Esophagus (tissue), 2 donors: ENCODE results near the gene REEP6. TPM values are rescaled to one million over a fixed set of nuclear protein-coding genes. Genes with fewer than 3 reads are reported as not detected.
A peak's percentile ranks its signal among the peaks of the same experiment; 100 is the strongest.

Experiments
- H3K27ac ChIP-seq, 2 donors: one replicate each; pipeline ENCODE4 v1.5.1; 2013; ENCODE audit warnings: low read depth in 2 of 2, mild to moderate bottlenecking in 2 of 2, inconsistent platforms in 1 of 2, low read length in 1 of 2, moderate library complexity in 1 of 2
- H3K27me3 ChIP-seq, 2 donors: one replicate each; pipeline ENCODE4 v1.6.1; 2013; ENCODE audit warnings: low read length in 2 of 2, control low read depth in 1 of 2, mild to moderate bottlenecking in 1 of 2; ENCODE audit not compliant: insufficient read depth in 2 of 2, control insufficient read depth in 1 of 2
- H3K36me3 ChIP-seq, 2 donors: one replicate each; pipeline ENCODE4 v1.6.1; 2013; ENCODE audit warnings: low read length in 1 of 2; ENCODE audit not compliant: control insufficient read depth in 2 of 2, insufficient read depth in 2 of 2
- H3K4me1 ChIP-seq, 2 donors: one replicate each; pipeline ENCODE4 v1.6.1; 2013; ENCODE audit warnings: low read length in 1 of 2; ENCODE audit not compliant: control insufficient read depth in 2 of 2, insufficient read depth in 2 of 2
- H3K4me3 ChIP-seq, 2 donors: one replicate each; pipeline ENCODE4 v1.5.1; 2013; ENCODE audit warnings: low read length in 2 of 2, mild to moderate bottlenecking in 2 of 2, low read depth in 1 of 2, moderate library complexity in 1 of 2
- H3K9me3 ChIP-seq, 2 donors: one replicate each; pipeline ENCODE4 v1.6.1; 2013; ENCODE audit warnings: mild to moderate bottlenecking in 2 of 2, low read depth in 1 of 2, low read length in 1 of 2, moderate library complexity in 1 of 2; ENCODE audit not compliant: control insufficient read depth in 2 of 2, insufficient read depth in 1 of 2
- WGBS, 2 donors: extraction: QIAGEN DNeasy Blood & Tissue Kit; methylation state at CpG; one replicate each; pipeline ENCODE4 v1.1.7; 2013; 5-methylcytosine and 5-hydroxymethylcytosine counted together
- polyA plus RNA-seq, 2 donors: library from polyadenylated mRNA; stranded (reverse); fragments of 200-250 nt; gene quantifications; one replicate each; pipeline ENCODE4 v1.2.3, GENCODE V29; 2013
- donor health status: healthy with polysubstance abuse.
- donor health status: Bipolar disorder and iron deficiency.

The REEP6 gene
- polyA plus RNA-seq, 2 donors, result 10.1 to 14.4 TPM

DNA sequence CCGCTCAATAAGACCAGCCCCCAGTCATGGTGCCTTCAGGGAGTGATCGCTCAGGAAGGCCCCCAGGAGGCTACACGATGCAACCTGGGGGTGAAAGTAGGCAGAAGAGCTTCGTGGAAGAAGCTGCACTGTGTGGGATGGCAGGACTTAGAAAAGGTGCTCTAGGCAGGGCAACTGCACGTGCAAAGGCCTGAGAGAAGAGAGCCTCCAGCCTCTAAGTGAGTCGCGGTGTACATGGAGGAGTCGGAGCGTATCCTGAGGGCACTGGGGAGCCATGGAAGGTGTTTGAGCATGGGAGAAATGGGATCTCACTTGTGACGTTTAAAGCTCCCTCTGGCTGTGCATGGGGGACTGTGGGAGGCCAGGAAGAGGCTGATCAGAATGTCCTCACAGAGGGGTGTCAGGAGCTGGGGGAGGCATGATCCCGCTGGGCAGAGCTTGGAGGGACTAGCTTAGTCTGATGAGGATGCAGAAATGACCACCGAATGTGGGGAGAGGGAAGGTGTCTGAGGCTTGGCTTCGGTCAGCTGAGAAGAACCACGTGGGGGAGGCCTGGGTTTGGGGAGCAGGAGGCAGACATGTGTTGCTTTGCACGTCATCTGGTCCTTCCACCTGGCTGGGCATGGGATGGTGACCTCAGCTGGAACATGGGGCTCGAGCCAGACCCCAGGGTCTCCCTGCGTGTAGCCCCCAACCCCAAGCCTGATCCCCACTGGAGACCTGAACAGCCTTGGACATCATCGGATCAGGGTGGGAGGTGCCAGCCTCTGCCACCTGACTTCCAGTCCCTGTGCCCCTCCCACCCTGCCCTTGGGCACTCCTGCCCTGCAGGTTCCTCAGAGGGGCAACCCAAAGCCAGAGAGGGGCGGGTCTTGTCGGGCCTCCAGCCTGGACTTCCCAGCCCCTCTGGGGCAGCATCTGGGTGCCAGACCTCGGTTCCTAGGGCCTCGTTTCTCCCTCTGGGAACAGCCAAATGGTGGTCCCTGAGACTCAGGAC lies 39.9 kb upstream of the REEP6 start:
- WGBS, 2 donors, result 49 to 51% methylated on average over 22 of the region's 22 CpGs
- H3K27me3 ChIP-seq, result peaks cover 3 to 53% of the 10 kb centered on the region in 2 donors
- H3K4me3 ChIP-seq, result no peak overlapping the region
- peaks cover 0 to 9% of the 10 kb centered on the region in 2 donors for H3K9me3 ChIP-seq
- H3K27ac ChIP-seq, result no peak overlapping the region
- peaks cover 5 to 33% of the 10 kb centered on the region in 2 donors for H3K4me1 ChIP-seq
- no peaks in the 10 kb centered on the region for H3K36me3 ChIP-seq

DNA sequence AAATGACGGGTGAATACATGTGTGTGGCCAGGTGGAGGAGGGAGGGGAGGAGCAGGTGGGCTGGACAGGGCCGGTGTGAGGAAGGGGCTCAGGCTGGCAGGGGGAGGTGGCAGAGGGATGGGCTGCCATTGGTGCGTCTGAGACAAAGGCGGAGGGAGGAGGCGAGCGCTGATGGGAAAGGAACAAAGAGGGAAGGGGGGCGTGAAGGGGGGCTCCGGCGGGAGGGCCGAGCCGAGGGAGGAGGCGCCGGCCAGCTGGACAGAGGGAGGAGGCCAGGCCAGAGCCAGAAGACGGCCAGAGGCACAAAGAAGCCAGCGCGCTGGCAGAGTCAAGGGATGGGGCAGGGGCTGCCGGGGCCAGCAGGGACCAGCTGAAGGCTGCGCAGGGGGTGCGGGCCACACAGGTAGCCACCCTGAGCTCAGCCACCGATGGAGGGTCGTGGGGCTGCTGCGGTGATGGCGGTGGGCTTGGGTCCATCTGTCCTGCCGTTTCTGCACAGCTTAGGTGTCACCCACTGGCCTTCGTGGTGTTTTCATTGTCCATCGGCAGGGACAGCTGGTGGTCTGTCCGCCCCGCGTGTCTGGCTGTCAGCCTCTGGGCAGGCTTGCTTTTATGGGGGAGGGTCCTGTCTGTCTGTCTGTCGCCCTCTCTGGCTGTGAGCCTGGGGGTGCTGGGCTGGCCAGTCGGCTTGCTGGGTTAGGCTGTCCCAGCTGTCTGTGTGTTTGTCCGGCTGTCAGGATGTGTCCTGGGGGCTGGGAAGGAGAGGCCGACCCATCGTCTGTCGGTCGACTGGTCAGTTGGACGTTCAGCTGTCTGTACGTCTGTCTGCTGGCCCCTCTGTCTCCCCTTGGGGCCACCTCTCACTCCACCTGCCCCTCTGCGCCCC lies 38.8 kb upstream of the REEP6 start:
- WGBS, 2 donors, result 26 to 32% methylated on average over 33 to 39 of the region's 39 CpGs
- peaks cover 0 to 9% of the 10 kb centered on the region in 2 donors for H3K9me3 ChIP-seq
- H3K27me3 ChIP-seq, result peaks cover 3 to 55% of the 10 kb centered on the region in 2 donors
- H3K4me1 ChIP-seq, result peaks cover 5 to 34% of the 10 kb centered on the region in 2 donors
- no peak overlapping the region for H3K27ac ChIP-seq
- H3K4me3 ChIP-seq, result no peak overlapping the region
- H3K36me3 ChIP-seq, result no peaks in the 10 kb centered on the region

DNA sequence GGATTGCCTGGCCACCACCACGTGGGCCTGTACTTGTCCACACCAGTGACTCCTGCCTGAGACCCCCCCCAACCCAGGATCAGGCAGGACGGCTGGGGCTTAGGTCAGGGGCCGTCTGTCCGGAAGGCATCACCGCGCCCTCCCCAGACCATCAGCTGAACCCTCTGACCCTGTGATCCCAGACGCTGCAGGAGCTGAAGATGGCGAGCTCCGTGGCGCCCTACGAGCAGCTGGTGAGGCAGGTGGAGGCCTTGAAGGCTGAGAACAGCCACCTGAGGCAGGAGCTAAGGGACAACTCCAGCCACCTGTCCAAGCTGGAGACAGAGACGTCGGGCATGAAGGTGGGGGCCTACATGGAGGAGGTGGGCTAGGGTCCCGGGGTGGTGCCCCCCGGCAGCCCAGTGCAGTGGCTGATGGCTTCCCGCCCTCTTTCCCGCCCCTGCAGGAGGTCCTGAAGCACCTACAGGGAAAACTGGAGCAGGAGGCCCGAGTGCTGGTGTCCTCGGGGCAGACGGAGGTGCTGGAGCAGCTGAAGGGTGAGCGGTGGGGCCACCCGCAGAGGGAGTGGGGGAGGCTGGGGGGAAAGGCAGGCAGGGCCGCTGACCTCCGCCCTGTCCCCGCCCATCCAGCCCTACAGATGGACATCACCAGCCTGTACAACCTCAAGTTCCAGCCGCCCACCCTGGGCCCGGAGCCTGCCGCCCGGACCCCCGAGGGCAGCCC lies 38.0 kb upstream of the REEP6 start:
- 39 to 46% methylated on average over 30 of the region's 30 CpGs for WGBS, 2 donors
- H3K27me3 ChIP-seq, result peaks cover under 1 to 54% of the 10 kb centered on the region in 2 donors
- peaks cover 0 to 9% of the 10 kb centered on the region in 2 donors for H3K9me3 ChIP-seq
- peaks cover 5 to 35% of the 10 kb centered on the region in 2 donors for H3K4me1 ChIP-seq
- no peaks in the 10 kb centered on the region for H3K36me3 ChIP-seq
- no peak overlapping the region for H3K27ac ChIP-seq
- no peak overlapping the region for H3K4me3 ChIP-seq

DNA sequence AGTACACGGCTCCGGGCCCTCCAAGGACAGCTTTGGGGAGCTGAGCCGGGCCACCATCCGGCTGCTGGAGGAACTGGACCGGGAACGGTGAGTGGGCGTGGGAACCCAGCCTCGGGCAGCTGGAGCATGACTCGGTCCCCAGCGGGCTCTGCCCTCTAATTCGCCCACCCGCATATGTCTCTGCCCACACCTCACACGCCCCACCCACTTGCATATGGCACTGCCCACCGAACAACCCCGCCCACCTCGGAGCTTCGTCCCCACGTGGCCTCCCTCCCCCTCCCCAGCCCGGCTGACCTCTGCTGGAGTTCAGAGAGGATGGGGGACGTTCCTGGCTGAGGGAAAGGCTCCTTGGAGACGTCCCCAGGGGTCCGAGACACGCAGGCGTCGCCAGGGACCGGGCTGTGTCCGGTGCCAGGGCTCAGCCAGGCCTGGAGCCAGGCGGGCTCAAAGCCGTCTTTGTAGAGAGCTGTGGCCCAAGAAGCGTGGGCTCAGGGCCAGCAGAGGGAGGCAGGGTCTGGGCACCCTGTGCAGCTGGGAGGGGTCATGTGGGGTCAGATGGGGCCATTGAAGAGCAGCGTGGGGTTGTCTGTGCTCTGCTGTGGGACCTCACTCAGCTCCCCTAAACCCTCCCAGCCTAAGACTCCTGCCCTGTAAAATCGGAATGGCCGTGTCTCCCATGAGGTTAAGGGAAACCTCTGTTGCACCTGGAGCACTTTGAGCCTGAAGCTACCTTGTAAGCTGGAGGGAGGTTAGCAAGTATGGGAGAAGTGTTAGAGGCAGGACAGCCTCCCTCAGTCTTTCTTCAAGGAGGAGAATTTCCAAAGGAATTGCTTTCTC lies 37.2 kb upstream of the REEP6 start:
- Histone ChIP-seq H3K27me3 (peaks cover 0 to 51% of the 10 kb centered on the region in 2 donors), H3K4me1 (peaks cover 5 to 35% of the 10 kb centered on the region in 2 donors), H3K27ac (no peak overlapping the region), H3K9me3 (peaks cover 0 to 9% of the 10 kb centered on the region in 2 donors), H3K36me3 (no peaks in the 10 kb centered on the region), H3K4me3 (no peak overlapping the region)
- WGBS, 2 donors, result 13 to 14% methylated on average over 32 to 33 of the region's 33 CpGs

DNA sequence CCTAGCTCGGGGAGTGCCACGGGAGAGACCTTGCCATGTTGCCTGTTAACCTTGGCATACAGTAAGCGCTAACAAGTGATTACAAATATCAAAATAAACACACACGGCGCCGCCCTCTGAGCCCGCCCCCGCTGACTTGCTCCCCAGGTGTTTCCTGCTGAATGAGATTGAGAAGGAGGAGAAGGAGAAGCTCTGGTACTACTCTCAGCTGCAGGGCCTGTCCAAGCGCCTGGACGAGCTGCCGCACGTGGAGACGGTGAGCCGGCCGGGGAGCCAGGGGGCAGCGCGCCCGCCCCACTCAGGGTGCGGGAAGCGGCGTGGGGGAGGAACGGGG lies 36.0 kb upstream of the REEP6 start:
- peaks cover 0 to 40% of the 10 kb centered on the region in 2 donors for H3K27me3 ChIP-seq
- H3K9me3 ChIP-seq, result peaks cover 0 to 9% of the 10 kb centered on the region in 2 donors
- H3K4me3 ChIP-seq, result no peak overlapping the region
- peak overlapping the region in 1 of 2 donors; percentile 15 for H3K27ac ChIP-seq
- no peaks in the 10 kb centered on the region for H3K36me3 ChIP-seq
- peaks cover 5 to 35% of the 10 kb centered on the region in 2 donors for H3K4me1 ChIP-seq
- WGBS, 2 donors, result 5 to 7% methylated on average over 22 of the region's 22 CpGs

DNA sequence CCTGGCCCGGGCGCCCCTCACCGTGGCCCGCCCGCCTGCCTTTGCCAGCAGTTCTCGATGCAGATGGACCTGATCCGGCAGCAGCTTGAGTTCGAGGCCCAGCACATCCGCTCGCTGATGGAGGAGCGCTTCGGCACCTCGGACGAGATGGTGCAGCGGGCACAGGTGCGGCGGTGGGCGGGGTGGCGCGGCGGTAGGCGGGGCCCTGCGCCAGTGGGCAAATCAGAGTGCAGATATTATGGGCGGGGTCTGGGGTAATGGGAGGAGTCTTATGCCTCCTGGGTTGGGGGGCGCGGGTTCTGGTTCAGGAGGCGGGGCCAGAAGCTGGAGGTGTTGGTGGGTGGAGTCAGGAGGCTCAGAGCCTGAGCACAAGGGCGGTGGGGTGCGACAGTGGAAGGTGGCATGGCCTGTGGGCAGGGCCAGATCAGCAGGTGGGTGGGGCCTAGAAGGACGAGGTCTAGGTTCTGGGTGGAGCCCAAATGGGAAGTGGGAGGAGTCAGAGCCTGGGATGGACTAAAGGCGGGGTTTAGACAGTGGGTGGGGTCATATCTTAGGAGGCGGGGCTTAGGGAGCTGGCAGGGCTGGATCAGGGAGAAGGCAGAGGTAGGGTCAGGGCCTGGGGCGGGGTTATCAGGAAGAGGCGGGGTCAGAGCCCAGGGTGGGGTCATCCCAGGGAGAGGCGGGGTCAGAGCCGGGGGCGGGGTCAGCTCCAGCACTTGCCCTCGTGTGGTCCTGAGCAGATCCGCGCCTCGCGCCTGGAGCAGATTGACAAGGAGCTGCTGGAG lies 35.5 kb upstream of the REEP6 start:
- H3K27me3 ChIP-seq, result peaks cover 0 to 36% of the 10 kb centered on the region in 2 donors
- no peak overlapping the region for H3K4me3 ChIP-seq
- H3K36me3 ChIP-seq, result no peaks in the 10 kb centered on the region
- peaks cover 5 to 35% of the 10 kb centered on the region in 2 donors for H3K4me1 ChIP-seq
- peaks cover 0 to 9% of the 10 kb centered on the region in 2 donors for H3K9me3 ChIP-seq
- peak overlapping the region in 1 of 2 donors; percentile 15 for H3K27ac ChIP-seq
- WGBS, 2 donors, result 3 to 6% methylated on average over 35 to 42 of the region's 42 CpGs

DNA sequence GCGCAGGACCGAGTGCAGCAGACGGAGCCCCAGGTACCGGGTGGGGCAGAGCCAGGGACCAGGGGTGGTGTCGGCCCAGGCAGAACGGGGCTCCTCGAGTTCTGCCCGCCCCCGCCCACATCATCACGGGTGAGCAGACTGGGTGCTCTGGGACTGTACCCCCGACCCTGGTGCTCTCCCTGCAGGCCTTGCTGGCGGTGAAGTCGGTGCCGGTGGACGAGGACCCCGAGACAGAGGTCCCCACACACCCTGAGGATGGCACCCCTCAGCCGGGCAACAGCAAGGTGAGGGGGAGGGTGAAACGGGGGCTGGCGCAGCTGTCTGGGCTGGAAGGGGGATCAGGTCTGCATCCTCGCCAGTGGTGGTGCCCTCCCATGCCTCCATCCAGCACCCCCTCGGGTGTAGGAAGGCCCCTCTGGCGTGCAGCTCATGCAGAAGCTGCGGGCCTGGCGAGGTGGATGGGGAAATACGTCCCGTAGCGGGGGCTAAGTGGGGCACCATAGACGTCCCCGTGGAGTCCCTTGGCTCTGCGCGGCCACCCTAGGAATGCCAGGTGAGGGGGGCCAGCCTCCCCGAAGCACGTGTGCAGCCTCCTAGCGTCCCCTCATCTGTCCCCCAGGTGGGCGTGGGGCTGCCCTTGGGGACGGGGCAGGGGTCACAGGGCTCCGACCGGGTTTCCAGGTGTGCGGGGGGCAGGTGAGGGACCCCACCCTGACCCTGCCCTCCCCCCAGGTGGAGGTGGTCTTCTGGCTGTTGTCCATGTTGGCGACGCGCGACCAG lies 34.7 kb upstream of the REEP6 start:
- peaks cover 5 to 35% of the 10 kb centered on the region in 2 donors for H3K4me1 ChIP-seq
- peaks cover 0 to 33% of the 10 kb centered on the region in 2 donors for H3K27me3 ChIP-seq

More for the DNA sequence above, 34.7 kb upstream of the REEP6 start:
- Histone ChIP-seq H3K9me3 (peaks cover 0 to 9% of the 10 kb centered on the region in 2 donors), H3K27ac (no peak overlapping the region), H3K36me3 (no peaks in the 10 kb centered on the region), H3K4me3 (no peak overlapping the region)
- WGBS, 2 donors, result 22 to 39% methylated on average over 42 to 43 of the region's 43 CpGs
